VCaP (cell line): ENCODE results near the gene LRRC46.
A peak's percentile ranks its signal among the peaks of the same experiment; 100 is the strongest.

Experiments
- H3K27ac ChIP-seq: fragments of 450-650 bp; 2 replicates; pipeline ENCODE4 v1.5.1; 2017
- TF ChIP-seq, protein P1 (sequence below): fragments of 450-650 bp; conservative IDR thresholded peaks from 2 replicates; pipeline ENCODE4 v1.5.1; 2017; ENCODE audit warnings: mild to moderate bottlenecking, moderate library complexity

Gene LRRC46

DNA sequence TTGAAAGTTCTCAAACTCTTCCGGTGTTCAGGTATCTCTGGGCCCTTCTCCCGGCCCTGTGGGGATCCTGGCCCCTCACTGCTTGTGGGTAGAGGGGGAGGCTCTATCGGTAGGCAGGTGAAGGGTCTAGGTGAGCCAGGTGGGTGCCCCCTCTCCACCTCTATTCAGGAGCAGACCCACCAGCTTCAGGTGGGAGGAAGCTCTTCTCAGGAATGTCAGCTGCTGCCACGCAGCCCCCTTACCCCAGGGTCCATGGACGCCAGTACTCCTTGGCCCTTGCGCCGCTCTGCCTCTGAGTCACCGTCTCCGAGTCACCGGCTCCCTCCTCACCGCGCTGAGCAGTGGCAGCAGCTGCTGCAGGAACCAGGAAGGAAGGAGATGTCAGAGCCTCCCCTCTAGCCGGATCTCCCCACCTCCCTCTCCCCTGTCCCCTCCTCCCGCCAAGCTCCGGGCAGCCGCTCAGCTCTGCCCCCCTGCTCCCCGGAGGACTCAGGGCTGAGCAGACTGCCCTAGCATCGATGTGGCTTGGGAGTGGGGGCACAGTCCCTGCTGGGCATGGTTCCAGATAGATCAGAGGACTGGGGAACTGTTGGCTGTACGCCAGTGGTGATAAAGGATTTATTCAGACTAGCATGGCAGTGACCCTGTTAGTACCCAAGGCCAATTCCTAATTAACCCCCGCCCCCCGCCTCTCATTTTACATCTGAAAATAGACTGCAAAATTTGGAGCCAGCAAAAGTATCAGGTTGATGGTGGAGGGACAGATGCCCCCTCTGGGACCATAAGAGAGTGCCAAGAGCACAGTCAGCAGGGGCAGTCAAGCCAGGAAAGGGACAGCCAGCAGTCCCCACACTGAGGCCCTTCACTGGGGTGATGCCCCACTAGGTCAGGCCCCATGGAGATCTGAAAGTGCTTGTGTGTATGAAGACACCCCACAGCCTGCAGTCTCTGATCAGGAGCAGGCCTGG, 9.8 kb upstream of the LRRC46 start, which contains the start of gene OSBPL7:
Gene OSBPL7 (minus strand): TSS at position 371 of the 968 bp plus-strand sequence. CDS start 1,516 bp downstream, outside the sequence.
- peak within 1 kb of the TSS; percentile 81 for H3K27ac ChIP-seq
- TF ChIP-seq, protein P1, sequence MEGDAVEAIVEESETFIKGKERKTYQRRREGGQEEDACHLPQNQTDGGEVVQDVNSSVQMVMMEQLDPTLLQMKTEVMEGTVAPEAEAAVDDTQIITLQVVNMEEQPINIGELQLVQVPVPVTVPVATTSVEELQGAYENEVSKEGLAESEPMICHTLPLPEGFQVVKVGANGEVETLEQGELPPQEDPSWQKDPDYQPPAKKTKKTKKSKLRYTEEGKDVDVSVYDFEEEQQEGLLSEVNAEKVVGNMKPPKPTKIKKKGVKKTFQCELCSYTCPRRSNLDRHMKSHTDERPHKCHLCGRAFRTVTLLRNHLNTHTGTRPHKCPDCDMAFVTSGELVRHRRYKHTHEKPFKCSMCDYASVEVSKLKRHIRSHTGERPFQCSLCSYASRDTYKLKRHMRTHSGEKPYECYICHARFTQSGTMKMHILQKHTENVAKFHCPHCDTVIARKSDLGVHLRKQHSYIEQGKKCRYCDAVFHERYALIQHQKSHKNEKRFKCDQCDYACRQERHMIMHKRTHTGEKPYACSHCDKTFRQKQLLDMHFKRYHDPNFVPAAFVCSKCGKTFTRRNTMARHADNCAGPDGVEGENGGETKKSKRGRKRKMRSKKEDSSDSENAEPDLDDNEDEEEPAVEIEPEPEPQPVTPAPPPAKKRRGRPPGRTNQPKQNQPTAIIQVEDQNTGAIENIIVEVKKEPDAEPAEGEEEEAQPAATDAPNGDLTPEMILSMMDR, result peak; percentile 76

DNA sequence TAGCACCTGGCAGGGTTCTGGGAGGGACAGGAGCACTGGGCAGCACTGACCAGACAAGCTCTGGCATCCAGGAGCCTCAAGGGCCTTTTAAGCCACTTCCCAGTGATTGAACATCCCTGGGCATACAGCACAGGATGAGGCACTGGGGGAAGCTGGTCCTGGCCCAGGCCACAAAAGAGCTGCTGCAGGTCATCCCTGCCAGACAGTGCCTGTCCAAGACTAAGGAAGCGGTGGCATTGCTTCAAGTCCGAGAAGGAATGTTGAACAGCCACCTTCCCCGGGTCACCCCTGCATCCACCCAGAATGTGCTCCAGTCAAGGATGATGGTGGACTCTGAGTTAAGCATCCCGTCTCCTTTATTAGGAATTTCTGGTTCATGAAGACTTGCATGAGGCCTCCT, 8.7 kb upstream of the LRRC46 start:
- TF ChIP-seq, protein P1, result no peak
- H3K27ac ChIP-seq, result peak overlapping the region; percentile 81

DNA sequence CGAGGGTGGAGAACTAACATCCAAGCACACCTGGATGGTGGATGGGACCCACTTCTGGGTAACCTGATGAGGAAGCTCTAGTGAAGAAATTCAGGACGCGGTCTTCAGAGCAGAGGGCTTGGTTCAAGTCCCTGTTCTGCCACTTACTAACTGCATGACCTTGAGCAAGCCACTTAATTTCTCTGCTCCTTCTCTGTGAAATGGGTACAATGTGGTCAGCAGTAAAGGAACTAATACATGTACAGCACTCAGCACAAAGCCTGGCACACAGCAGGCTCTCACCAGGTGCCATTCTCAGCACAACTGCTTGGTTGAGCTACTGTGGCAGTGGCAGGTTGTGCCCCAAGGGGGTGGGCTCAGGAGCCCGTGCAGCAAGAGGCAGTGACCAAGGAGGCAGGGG, 8.0 kb upstream of the LRRC46 start:
- H3K27ac ChIP-seq, result no peak overlapping the region
- TF ChIP-seq, protein P1, result no peak

DNA sequence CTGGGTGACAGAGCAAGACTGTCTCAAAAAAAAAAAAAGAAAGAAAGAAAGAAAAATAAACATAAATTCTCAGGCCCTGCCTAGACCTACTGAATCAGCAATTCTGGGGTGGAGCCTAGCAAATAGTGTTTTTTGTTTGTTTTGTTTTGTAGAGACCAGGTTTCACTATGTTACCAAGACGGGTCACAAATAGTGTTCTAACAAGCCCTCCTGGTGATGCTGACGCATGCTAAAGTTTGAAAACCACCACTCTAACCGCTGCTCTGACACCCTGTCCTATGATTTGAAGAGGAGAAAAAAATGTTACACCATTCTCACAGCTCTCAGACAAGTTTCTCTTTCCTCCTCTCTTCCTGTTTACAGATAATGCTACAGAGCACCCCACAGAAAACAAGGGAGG, 1.6 kb upstream of the LRRC46 start:
- peak overlapping the region; percentile 90 for H3K27ac ChIP-seq
- TF ChIP-seq, protein P1, result no peak

DNA sequence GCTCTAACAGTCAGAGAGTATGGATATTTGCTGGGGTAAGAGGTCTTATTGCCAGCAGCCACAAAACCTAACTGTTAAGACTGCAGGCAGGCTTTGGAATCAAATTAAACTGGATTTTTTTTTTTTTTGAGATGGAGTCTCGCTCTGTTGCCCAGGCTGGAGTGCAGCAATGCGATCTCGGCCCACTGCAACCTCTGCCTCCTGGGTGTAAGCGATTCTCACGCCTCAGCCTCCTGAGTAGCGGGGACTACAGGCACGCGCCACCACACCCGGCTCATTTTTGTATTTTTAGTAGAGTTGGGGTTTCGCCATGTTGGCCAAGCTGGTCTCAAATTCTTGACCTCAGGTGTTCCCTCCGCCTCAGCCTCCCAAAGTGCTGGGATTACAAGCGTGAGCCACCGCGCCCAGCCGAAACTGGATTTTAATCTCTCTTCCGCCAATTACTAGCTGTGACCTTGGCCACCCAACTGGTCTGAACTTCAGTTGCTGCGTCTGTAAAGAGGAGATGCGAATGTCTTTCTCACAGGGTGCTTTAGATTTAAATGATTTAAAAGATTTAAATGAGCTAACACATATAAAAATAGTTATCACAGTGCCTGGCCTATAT, 971 bp upstream of the LRRC46 start:
- H3K27ac ChIP-seq, result peak overlapping the region; percentile 90
- TF ChIP-seq, protein P1, result no peak

DNA sequence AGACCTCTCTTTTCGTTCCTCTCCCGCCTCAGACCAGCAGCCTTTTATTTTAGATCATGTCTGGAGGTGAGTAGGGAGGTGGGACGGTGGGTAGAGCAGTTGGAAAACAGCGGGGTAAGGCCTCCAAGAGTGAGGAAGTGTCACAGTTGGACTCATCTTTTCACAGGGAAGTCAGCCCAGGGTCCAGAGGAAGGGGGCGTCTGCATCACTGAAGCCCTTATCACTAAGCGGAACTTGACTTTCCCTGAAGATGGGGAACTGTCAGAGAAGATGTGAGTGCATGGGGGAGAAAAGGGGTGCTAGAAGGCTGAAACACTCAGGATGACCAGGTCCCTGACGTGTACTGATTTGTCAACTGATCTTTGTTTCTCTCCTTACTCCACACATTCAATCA, 461 bp downstream of the LRRC46 start:
- peak overlapping the region; percentile 90 for H3K27ac ChIP-seq
- TF ChIP-seq, protein P1, result no peak

DNA sequence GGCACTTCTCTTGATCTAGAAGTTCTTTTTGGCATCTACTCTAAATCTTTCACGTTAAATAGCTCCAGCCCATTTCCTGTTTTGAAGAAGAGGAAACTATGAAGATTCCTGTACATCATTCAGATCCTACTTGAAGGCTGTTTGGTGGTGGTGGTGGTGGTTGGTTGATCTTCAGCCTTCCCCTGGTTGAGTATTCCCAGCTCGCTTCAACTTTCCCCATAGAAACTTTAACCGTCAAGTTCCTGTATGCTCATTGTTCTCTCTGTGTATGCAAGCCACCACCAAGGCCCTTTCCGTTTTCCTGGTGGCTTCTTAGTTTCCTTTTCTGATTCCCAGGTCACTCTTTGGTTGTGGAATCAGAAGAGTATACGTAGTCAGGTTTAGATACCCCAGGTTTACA, 3.3 kb downstream of the LRRC46 start:
- TF ChIP-seq, protein P1, result no peak

More for the DNA sequence above, 3.3 kb downstream of the LRRC46 start:
- H3K27ac ChIP-seq, result no peak overlapping the region
